Measurements from ENCODE around the gene TAC1. TPM values are rescaled to one million over a fixed set of nuclear protein-coding genes. Genes with fewer than 3 reads are reported as not detected.

Gene TAC1, protein sequence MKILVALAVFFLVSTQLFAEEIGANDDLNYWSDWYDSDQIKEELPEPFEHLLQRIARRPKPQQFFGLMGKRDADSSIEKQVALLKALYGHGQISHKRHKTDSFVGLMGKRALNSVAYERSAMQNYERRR
- 89.5 TPM for total RNA-seq

DNA sequence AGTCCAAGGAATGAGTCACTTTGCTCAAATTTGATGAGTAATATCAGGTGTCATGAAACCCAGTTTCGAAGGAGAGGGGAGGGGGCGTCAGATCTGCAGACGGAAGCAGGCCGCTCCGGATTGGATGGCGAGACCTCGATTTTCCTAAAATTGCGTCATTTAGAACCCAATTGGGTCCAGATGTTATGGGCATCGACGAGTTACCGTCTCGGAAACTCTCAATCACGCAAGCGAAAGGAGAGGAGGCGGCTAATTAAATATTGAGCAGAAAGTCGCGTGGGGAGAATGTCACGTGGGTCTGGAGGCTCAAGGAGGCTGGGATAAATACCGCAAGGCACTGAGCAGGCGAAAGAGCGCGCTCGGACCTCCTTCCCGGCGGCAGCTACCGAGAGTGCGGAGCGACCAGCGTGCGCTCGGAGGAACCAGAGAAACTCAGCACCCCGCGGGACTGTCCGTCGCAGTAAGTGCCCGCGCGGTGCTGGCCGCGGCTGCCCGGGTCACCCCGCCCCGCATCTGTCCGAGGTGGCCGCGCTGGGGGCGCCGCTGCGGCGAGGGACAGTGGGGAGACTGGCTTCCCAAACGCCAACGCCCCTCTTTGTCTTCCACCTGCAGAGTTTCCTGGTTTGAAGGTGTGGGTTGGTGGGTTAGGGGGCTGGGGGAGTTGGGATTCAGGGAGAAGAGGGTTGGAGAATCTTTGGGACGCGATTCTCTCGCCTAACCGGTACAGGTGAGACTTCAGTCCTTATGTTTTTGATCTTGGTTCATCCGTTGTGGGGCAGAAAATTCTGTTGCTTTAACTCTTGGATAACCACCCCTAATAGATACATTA, at the start of gene TAC1:
TSS of gene TAC1 (plus strand) at position 351 of the 829 bp plus-strand sequence. CDS start 527 bp downstream, outside the sequence.

Other genes with a start within 250 kb of the TAC1 start
- 49.8 TPM for gene ASNS, start 140.3 kb downstream of the TAC1 start, total RNA-seq